Fibroblast of lung (primary cell): ENCODE results near the gene PCDHGB4. TPM values are rescaled to one million over a fixed set of nuclear protein-coding genes. Genes with fewer than 3 reads are reported as not detected.

Experiments
- DNase-seq, 2 donors: peaks; one replicate each; pipeline versions ENCODE4 v3.0.0 to v3.0.0-alpha.2; 2010; ENCODE audit warnings: low read depth in 2 of 2
- H2AFZ ChIP-seq: 2 replicates; pipeline ENCODE4 v1.5.1; 2012; ENCODE audit warnings: low read length, control low read depth, inconsistent platforms
- H3K27ac ChIP-seq: 2 replicates; pipeline ENCODE4 v1.5.1; 2011; ENCODE audit warnings: low read length, control low read depth; ENCODE audit not compliant: insufficient read depth
- H3K27me3 ChIP-seq: 2 replicates; pipeline ENCODE4 v1.5.1; 2011; ENCODE audit warnings: mild to moderate bottlenecking, low read length; ENCODE audit not compliant: control insufficient read depth, insufficient read depth
- H3K36me3 ChIP-seq: 2 replicates; pipeline ENCODE4 v1.5.1; 2011; ENCODE audit warnings: low read length; ENCODE audit not compliant: control insufficient read depth, insufficient read depth
- H3K4me1 ChIP-seq: 2 replicates; pipeline ENCODE4 v1.5.1; 2011; ENCODE audit warnings: low read length; ENCODE audit not compliant: control insufficient read depth, insufficient read depth; ENCODE audit errors: extremely low read depth
- H3K4me2 ChIP-seq: 2 replicates; pipeline ENCODE4 v1.5.1; 2011; ENCODE audit warnings: low read length, control low read depth; ENCODE audit not compliant: insufficient read depth; ENCODE audit errors: extremely low read depth
- H3K4me3 ChIP-seq, 4 experiments: fragments of 200-600 bp in 1 of 4; sonication (generic) in 1 of 4; replicated peaks in 1 of 4; 2 replicates each; pipeline ENCODE4 v1.5.1; 2011 to 2016; ENCODE audit warnings: low read length in 4 of 4, low read depth in 3 of 4, mild to moderate bottlenecking in 3 of 4, control low read depth in 2 of 4, inconsistent platforms in 1 of 4, mixed read lengths in 1 of 4; ENCODE audit not compliant: insufficient read depth in 1 of 4; ENCODE audit errors: control extremely low read depth in 1 of 4
- H3K79me2 ChIP-seq: 2 replicates; pipeline ENCODE4 v1.5.1; 2012; ENCODE audit warnings: mild to moderate bottlenecking, low read length, inconsistent platforms; ENCODE audit not compliant: control insufficient read depth, insufficient read depth
- H3K9ac ChIP-seq: 2 replicates; pipeline ENCODE4 v1.5.1; 2011; ENCODE audit warnings: mild to moderate bottlenecking, low read length, control low read depth; ENCODE audit not compliant: insufficient read depth
- H3K9me3 ChIP-seq: 2 replicates; pipeline ENCODE4 v1.5.1; 2012; ENCODE audit warnings: low read depth, low read length; ENCODE audit not compliant: control insufficient read depth, insufficient read depth
- H4K20me1 ChIP-seq: 2 replicates; pipeline ENCODE4 v1.5.1; 2011; ENCODE audit warnings: low read length; ENCODE audit not compliant: control insufficient read depth, insufficient read depth; ENCODE audit errors: extremely low read depth
- CTCF ChIP-seq, 2 donors: IDR thresholded peaks in 1 of 2; conservative IDR thresholded peaks in 1 of 2; 1 replicate in 1 of 2; 2 replicates in 1 of 2; pipeline ENCODE4 v1.5.1; 2011 to 2012; ENCODE audit warnings: low read length in 2 of 2, control low read depth in 1 of 2, inconsistent platforms in 1 of 2, low read depth in 1 of 2, mild to moderate bottlenecking in 1 of 2
- EZH2 ChIP-seq: IDR thresholded peaks from 2 replicates; pipeline ENCODE4 v1.5.1; 2012; ENCODE audit warnings: low read length, control low read depth, mild to moderate bottlenecking; ENCODE audit errors: missing control alignments
- polyA plus RNA-seq, 2 donors: library from polyadenylated mRNA; depleted of rRNA in 1 of 2; stranded (reverse) in 1 of 2; unstranded in 1 of 2; fragments of >200 nt; gene quantifications; 2 replicates each; pipeline ENCODE4 v1.2.1, GENCODE V29; 2011 to 2012; ENCODE audit warnings: missing spikeins in 1 of 2
- total RNA-seq: library from RNA; depleted of rRNA; stranded (reverse); fragments of >200 nt; gene quantifications from 2 replicates; pipeline ENCODE4 v1.2.1, GENCODE V29; 2014

PCDHGB4 gene
- total and polyA plus RNA-seq, 2 donors (not counting 1 experiment from before 2014, with no cell fraction given): 13.3 to 18.3 TPM

DNA sequence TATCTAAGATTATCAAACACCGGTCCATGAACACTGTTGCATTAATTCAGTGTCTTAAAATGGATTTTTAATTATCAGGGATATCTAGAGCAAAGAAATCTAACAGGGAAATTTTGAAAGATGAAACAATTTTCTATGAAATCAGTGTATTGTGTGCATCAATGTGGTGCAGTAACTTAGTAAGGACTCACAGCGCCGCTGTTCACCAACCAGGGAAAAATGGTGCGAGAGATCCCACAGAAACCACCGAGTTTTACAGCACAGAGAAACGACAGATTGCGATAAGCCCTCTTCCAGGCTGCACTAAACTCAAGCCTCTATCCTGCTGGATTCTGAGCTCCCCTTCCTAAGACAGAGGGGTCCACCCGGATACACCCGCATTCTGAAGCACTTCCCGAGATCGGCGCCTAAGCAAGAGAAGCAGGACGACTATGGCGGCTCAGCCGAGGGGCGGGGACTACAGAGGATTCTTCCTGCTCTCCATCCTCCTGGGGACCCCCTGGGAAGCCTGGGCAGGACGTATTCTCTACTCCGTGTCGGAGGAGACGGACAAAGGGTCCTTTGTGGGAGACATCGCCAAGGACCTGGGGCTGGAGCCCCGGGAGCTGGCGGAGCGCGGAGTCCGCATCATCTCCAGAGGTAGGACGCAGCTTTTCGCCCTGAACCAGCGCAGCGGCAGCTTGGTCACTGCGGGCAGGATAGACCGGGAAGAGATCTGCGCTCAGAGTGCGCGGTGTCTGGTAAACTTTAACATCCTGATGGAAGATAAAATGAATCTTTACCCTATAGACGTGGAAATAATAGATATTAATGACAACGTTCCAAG is 4.8 kb upstream of the PCDHGB4 start, which contains the start of gene PCDHGA7:
Gene PCDHGA7, plus strand, starts transcription at position 274 of the 826 bp plus-strand sequence. Its CDS starts 158 bp downstream, at position 432.
- peak; percentile 51 for TF ChIP-seq CTCF (conservative IDR thresholded peaks at IDR 0.05 in 1 of 2, IDR thresholded peaks at IDR 0.05 in 1 of 2; ENCODE audit: low read depth in 1 of 2, low read length in 2 of 2)
- TF ChIP-seq EZH2: no peak
- Histone ChIP-seq H4K20me1 (no peaks in the 10 kb centered on the region), H3K4me2 (peak within 1 kb of the TSS; percentile 76), H3K79me2 (no peaks in the 10 kb centered on the region), H3K4me3 (peak within 1 kb of the TSS; percentile 62 to 76 (median 63)), H3K4me1 (no peaks in the 10 kb centered on the region), H2AFZ (peak within 1 kb of the TSS; percentile 67), H3K9ac (no peak within 1 kb of the TSS), H3K36me3 (no peaks in the 10 kb centered on the region), H3K27ac (no peak within 1 kb of the TSS), H3K27me3 (no peaks in the 10 kb centered on the region), H3K9me3 (peaks cover 2% of the 10 kb centered on the region)
- peak; percentile 48 to 54 for DNase-seq

DNA sequence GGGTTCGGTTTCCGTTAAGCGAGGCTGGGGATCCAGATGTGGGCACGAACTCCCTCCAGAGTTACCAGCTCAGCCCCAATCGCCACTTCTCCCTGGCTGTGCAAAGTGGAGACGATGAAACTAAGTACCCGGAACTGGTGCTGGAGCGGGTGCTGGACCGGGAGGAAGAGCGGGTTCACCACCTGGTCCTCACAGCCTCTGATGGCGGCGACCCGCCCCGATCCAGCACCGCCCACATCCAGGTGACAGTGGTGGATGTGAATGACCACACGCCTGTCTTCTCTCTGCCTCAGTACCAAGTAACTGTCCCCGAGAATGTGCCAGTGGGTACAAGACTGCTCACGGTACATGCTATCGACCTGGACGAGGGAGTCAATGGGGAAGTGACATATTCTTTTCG is 4.2 kb upstream of the PCDHGB4 start:
- no peaks in the 10 kb centered on the region for H3K79me2 ChIP-seq
- H3K9ac ChIP-seq: no peak overlapping the region
- no peak overlapping the region for H3K27ac ChIP-seq
- H3K27me3 ChIP-seq: no peaks in the 10 kb centered on the region
- no peak overlapping the region for H2AFZ ChIP-seq
- H3K4me3 ChIP-seq: peak overlapping the region; percentile 62 to 76 (median 63)
- H3K36me3 ChIP-seq: no peaks in the 10 kb centered on the region
- H3K4me2 ChIP-seq: peak overlapping the region; percentile 44
- H4K20me1 ChIP-seq: no peaks in the 10 kb centered on the region
- TF ChIP-seq CTCF (conservative IDR thresholded peaks at IDR 0.05 in 1 of 2, IDR thresholded peaks at IDR 0.05 in 1 of 2; ENCODE audit: low read depth in 1 of 2, low read length in 2 of 2) (no peak), EZH2 (no peak)
- no peak for DNase-seq
- H3K4me1 ChIP-seq: no peaks in the 10 kb centered on the region
- H3K9me3 ChIP-seq: peaks cover 2% of the 10 kb centered on the region

- no peak for DNase-seq
- Histone ChIP-seq H2AFZ (no peak overlapping the region), H3K4me2 (no peak overlapping the region), H3K9me3 (peaks cover 2% of the 10 kb centered on the region), H3K4me1 (no peaks in the 10 kb centered on the region), H3K9ac (no peak overlapping the region), H3K27me3 (no peaks in the 10 kb centered on the region), H3K27ac (no peak overlapping the region), H3K36me3 (no peaks in the 10 kb centered on the region), H3K4me3 (no peak overlapping the region), H3K79me2 (no peaks in the 10 kb centered on the region), H4K20me1 (no peaks in the 10 kb centered on the region)
- TF ChIP-seq EZH2 (no peak), CTCF (conservative IDR thresholded peaks at IDR 0.05 in 1 of 2, IDR thresholded peaks at IDR 0.05 in 1 of 2; ENCODE audit: low read depth in 1 of 2, low read length in 2 of 2) (no peak)
These were observed 2.8 kb upstream of the PCDHGB4 start for GRCh38 chr5:141384471-141385267.
